GM12872 (cell line): ENCODE results near the gene SSR2.

Source experiments
- TF ChIP-seq, protein P1 (sequence below): IDR thresholded peaks from 3 replicates; pipeline ENCODE4 v1.5.1; 2011; ENCODE audit warnings: low read depth, mild to moderate bottlenecking, low read length, moderate library complexity; ENCODE audit not compliant: insufficient read depth

Gene SSR2

DNA sequence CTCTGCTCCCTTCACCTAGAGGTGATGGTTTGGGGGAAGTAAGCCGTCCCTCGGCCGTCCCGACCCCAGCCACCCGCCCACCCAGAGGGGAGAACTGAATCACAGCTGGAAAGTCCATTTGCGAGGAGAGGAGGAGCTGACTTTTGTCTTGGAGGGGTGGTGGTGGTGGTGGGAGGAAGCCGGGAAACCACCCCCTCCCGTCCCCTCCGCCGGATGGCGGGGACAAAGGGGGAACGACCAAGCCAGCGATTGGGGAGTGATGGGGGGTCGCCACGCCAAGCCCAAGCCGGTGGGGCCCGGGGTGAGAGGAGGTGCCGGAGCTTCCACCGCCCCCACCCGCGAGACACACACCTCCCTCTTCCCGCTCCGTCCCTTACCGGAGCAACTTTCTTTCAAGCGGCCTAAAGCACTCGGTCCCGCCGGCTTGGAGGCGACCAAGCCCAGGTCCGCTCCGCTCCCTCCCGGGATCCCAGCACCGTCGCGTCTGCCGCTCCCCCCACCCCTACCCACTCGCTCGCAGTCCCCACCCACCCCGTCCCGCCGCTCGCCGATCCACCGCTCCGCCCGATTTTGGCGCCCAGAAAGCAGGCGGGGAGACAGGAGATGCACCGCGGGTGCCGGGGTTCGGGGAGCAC is 42.9 kb downstream of the SSR2 start:
- TF ChIP-seq, protein P1, sequence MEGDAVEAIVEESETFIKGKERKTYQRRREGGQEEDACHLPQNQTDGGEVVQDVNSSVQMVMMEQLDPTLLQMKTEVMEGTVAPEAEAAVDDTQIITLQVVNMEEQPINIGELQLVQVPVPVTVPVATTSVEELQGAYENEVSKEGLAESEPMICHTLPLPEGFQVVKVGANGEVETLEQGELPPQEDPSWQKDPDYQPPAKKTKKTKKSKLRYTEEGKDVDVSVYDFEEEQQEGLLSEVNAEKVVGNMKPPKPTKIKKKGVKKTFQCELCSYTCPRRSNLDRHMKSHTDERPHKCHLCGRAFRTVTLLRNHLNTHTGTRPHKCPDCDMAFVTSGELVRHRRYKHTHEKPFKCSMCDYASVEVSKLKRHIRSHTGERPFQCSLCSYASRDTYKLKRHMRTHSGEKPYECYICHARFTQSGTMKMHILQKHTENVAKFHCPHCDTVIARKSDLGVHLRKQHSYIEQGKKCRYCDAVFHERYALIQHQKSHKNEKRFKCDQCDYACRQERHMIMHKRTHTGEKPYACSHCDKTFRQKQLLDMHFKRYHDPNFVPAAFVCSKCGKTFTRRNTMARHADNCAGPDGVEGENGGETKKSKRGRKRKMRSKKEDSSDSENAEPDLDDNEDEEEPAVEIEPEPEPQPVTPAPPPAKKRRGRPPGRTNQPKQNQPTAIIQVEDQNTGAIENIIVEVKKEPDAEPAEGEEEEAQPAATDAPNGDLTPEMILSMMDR = no peak

DNA sequence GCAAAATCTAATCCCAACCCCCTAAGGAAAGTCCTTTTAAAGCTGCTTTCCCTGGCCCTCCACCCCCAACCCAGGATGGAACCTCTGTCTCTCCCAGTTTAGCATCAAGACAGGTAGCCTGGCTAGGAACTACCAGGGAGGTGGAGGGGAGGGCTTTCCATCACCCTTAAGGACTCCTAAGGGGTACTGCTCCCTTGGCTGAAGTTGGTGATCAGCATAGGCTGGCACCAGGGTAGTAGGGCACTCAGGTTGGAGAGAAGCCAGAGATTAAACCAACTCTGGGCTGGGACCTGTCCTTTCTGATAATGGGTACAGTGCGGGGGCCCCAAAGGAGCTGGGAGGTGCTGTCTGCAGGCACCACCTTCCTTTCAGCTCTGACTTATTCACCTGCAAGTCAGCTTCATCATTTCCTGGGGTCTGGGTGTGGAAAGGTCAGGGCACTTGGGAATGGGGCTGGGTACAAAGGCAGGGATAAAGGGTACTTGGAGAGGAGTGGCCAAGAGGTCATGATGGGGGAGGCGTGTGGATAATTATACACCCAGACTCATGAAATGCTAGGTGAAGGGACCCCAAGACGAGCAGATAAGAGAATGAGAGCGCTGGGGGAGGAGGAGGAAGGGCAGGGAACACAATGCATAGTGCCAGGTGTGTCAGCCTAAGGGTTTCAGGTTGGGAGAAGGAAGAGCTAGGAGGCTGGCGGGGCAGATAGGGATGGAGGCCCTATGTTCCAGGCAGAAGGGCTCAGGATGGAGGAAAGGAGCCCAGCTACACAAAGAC is 43.6 kb downstream of the SSR2 start:
- TF ChIP-seq, protein P1 = no peak

- TF ChIP-seq, protein P1 = no peak
Measured at GRCh38 chr1:155976062-155976912, 44.5 kb downstream of the SSR2 start.

DNA sequence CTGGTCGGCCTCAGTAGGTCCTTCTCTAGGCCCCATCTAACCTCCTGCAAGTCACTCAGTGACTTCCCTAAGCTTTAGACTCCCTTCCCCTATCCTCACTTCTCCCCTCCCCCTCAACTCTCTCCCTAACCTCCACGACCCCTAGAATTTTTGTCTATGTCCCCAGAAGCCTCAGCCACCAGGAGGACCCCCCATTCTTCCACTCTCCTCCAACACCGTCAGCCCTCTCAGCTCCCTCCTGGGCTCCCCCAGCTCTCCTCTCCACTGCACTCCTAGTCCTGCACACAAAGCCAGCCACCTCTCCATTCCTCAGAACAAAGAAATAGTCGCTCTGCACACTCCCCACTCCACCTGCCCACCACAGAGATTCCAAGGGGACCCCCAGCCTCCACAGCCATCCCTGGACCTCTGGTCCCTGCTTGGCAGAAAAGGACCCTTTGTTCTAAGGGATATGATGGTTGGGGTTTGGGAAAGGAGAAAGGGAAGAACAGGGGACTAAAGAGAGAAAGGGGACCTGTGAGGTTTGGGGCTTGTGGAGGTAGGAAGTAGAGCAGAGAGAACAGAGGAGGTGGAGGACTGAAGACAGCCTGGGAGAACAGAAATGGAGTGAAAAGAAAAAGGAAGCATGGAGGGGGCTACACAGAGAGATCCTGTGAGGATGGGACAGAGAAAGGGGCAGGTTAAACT is 45.2 kb downstream of the SSR2 start:
- TF ChIP-seq, protein P1 = no peak

- TF ChIP-seq, protein P1 = no peak
Measured at GRCh38 chr1:155974208-155975115, 46.3 kb downstream of the SSR2 start.

DNA sequence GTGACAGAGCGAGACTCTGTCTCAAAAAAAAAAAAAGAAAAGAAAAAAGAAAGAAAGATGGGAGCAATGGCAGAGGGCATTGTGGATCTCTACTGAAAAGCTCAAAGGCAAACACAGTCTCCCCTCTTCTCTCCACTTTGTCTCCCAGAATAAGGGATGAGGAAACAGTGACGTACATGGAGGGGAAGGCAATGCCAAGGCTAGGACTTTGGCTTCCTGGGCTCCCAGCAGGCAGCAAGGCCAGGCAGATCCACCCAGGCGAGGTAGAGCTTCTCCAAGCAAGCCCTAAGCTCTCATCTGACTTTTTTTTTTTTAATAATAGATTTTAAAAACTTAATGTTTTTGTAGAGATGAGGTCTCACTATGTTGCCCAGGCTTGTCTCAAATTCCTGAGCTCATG is 47.0 kb downstream of the SSR2 start:
- TF ChIP-seq, protein P1 = no peak
